Measurements from ENCODE around the gene EIF5B.

Gene EIF5B

GRCh38 chr2:99374747-99375146, 37.6 kb downstream of the EIF5B start:
- no peak for DNase-seq

- no peak for DNase-seq
These were observed 39.2 kb downstream of the EIF5B start for GRCh38 chr2:99376254-99376864.

- DNase-seq: no peak
These were observed 40.7 kb downstream of the EIF5B start for GRCh38 chr2:99377879-99378278.

- no peak for DNase-seq
These were observed 43.3 kb downstream of the EIF5B start for GRCh38 chr2:99380376-99381010.

- DNase-seq: no peak
These were observed 45.0 kb downstream of the EIF5B start for GRCh38 chr2:99382143-99382542.

GRCh38 chr2:99386011-99386410, 48.8 kb downstream of the EIF5B start:
- DNase-seq: no peak

GRCh38 chr2:99388892-99389291, 51.7 kb downstream of the EIF5B start:
- DNase-seq: no peak

GRCh38 chr2:99389371-99389770, 52.2 kb downstream of the EIF5B start:
- DNase-seq: no peak

GRCh38 chr2:99389946-99390345, 52.8 kb downstream of the EIF5B start:
- no peak for DNase-seq

- no peak for DNase-seq
These were observed 58.5 kb downstream of the EIF5B start for GRCh38 chr2:99395589-99396130.

GRCh38 chr2:99397266-99397920, 60.2 kb downstream of the EIF5B start:
- no peak for DNase-seq

- DNase-seq: no peak
These were observed 61.1 kb downstream of the EIF5B start for GRCh38 chr2:99398303-99398702.

- no peak for DNase-seq
These were observed 61.9 kb downstream of the EIF5B start for GRCh38 chr2:99399063-99399462.

GRCh38 chr2:99399795-99400194, 62.6 kb downstream of the EIF5B start:
- no peak for DNase-seq

GRCh38 chr2:99401841-99402240, 64.7 kb downstream of the EIF5B start:
- no peak for DNase-seq

- no peak for DNase-seq
These were observed 65.9 kb downstream of the EIF5B start for GRCh38 chr2:99403084-99403483.

GRCh38 chr2:99403524-99403923, 66.3 kb downstream of the EIF5B start:
- no peak for DNase-seq

GRCh38 chr2:99404039-99404796, 67.0 kb downstream of the EIF5B start:
- no peak for DNase-seq

GRCh38 chr2:99404797-99405669, 67.8 kb downstream of the EIF5B start:
- DNase-seq: no peak

GRCh38 chr2:99406137-99406536, 68.9 kb downstream of the EIF5B start:
- DNase-seq: no peak

- DNase-seq: no peak
These were observed 73.1 kb downstream of the EIF5B start for GRCh38 chr2:99410276-99410675.

- DNase-seq: peak; percentile 20
These were observed 77.4 kb downstream of the EIF5B start for GRCh38 chr2:99414566-99414965.
